HG03135 (cell line): ENCODE measurements around the gene STAT3.
"Not testable (repeated sequence)": the region's sequence is repeated elsewhere in the genome, so short reads cannot be mapped to it uniquely, and the experiment has no call there.

Experiments
- ATAC-seq: cut with Tn5 transposase; IDR thresholded peaks from one replicate; pipeline ENCODE4 v1.9.1; 2021; ENCODE audit warnings: mild to moderate bottlenecking, moderate library complexity; ENCODE audit not compliant: unreplicated experiment

Gene STAT3

DNA sequence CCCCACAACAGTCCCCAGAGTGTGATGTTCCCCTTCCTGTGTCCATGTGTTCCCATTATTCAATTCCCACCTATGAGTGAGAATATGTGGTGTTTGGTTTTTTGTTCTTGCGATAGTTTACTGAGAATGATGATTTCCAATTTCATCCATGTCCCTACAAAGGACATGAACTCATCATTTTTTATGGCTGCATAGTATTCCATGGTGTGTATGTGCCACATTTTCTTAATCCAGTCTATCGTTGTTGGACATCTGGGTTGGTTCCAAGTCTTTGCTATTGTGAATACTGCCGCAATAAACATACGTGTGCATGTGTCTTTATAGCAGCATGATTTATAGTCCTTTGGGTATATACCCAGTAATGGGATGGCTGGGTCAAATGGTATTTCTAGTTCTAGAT lies 123.9 kb downstream of the STAT3 start:
- ATAC-seq = not testable (repeated sequence)
